WTC11 (cell line): Measurements from ENCODE around the gene AGTR1. TPM values are rescaled to one million over a fixed set of nuclear protein-coding genes. Genes with fewer than 3 reads are reported as not detected.

ENCODE experiments used
- ATAC-seq: fragments of 200-7000 bp; cut with Tn5 transposase; 2 replicates; pipeline ENCODE4 v1.10.0; 2021; ENCODE audit warnings: mild to moderate bottlenecking, moderate library complexity
- CTCF ChIA-PET: fragments of 300-600 bp; sonication (Branson Sonifier 250); formaldehyde crosslinking; loops from one replicate; lab custom pipeline; 2021; ENCODE audit warnings: antibody characterized with exemption; lab: Charles Lee
- POLR2A ChIA-PET: fragments of 350-600 bp; sonication (Branson Sonifier 250); formaldehyde crosslinking; loops from one replicate; lab custom pipeline; 2021; ENCODE audit warnings: antibody characterized with exemption; lab: Charles Lee
- DNase-seq: peaks from one replicate; pipeline ENCODE4 v3.0.0; 2021; ENCODE audit warnings: low spot score
- H3K27ac Mint-ChIP-seq: 2 replicates; pipeline ENCODE4 v1.8.0; 2021; ENCODE audit warnings: mixed read lengths
- H3K27me3 Mint-ChIP-seq: 2 replicates; pipeline ENCODE4 v1.8.0; 2021; ENCODE audit warnings: low read depth, mild to moderate bottlenecking, moderate library complexity, mixed read lengths
- H3K36me3 Mint-ChIP-seq: 2 replicates; pipeline ENCODE4 v1.8.0; 2021; ENCODE audit warnings: mixed read lengths
- H3K4me1 Mint-ChIP-seq: 2 replicates; pipeline ENCODE4 v1.8.0; 2022; ENCODE audit warnings: mixed read lengths
- H3K4me3 Mint-ChIP-seq: 2 replicates; pipeline ENCODE4 v1.8.0; 2021; ENCODE audit warnings: mild to moderate bottlenecking, moderate library complexity, mixed read lengths
- H3K9me3 Mint-ChIP-seq: 2 replicates; pipeline ENCODE4 v1.8.0; 2021; ENCODE audit warnings: mixed read lengths
- AR ChIP-seq: fragments of 250-450 bp; sonication (Bioruptor Pico); IDR thresholded peaks from 2 replicates; pipeline ENCODE4 v1.9.0; 2021; ENCODE audit warnings: mild to moderate bottlenecking
- CREM ChIP-seq: sonication (generic); formaldehyde crosslinking; IDR thresholded peaks from 2 replicates; pipeline ENCODE4 v1.8.1; 2022; ENCODE audit warnings: mild to moderate bottlenecking, missing genetic modification reagents, moderate library complexity
- E2F5 ChIP-seq: sonication (generic); formaldehyde crosslinking; IDR thresholded peaks from 2 replicates; pipeline ENCODE4 v1.8.1; 2022; ENCODE audit warnings: mild to moderate bottlenecking, moderate library complexity, missing genetic modification reagents
- GRHL2 ChIP-seq: fragments of 250-450 bp; sonication (Bioruptor Pico); IDR thresholded peaks from 2 replicates; pipeline ENCODE4 v1.8.0; 2022; ENCODE audit warnings: mild to moderate bottlenecking, moderate library complexity; ENCODE audit not compliant: insufficient replicate concordance, severe bottlenecking
- HMGXB4 ChIP-seq: sonication (generic); formaldehyde crosslinking; IDR thresholded peaks from 2 replicates; pipeline ENCODE4 v1.8.1; 2023; ENCODE audit warnings: mild to moderate bottlenecking, moderate library complexity, missing genetic modification reagents
- IRF2 ChIP-seq: sonication (generic); formaldehyde crosslinking; IDR thresholded peaks from 2 replicates; pipeline ENCODE4 v1.8.0; 2022; ENCODE audit warnings: low read depth, missing genetic modification reagents, borderline replicate concordance
- JAZF1 ChIP-seq: fragments of 250-450 bp; sonication (Bioruptor Pico); IDR thresholded peaks from 2 replicates; pipeline ENCODE4 v1.9.0; 2021; ENCODE audit warnings: moderate library complexity, mild to moderate bottlenecking, inconsistent platforms
- SMAD4 ChIP-seq: sonication (generic); formaldehyde crosslinking; IDR thresholded peaks from 2 replicates; pipeline ENCODE4 v1.8.0; 2022; ENCODE audit warnings: mild to moderate bottlenecking, missing genetic modification reagents
- TEAD1 ChIP-seq: sonication (generic); formaldehyde crosslinking; IDR thresholded peaks from 2 replicates; pipeline ENCODE4 v1.8.0; 2022; ENCODE audit warnings: mild to moderate bottlenecking, missing genetic modification reagents
- ZNF232 ChIP-seq: sonication (generic); formaldehyde crosslinking; IDR thresholded peaks from 2 replicates; pipeline ENCODE4 v1.8.0; 2022; ENCODE audit warnings: mild to moderate bottlenecking, missing genetic modification reagents
- ZNF281 ChIP-seq: sonication (generic); formaldehyde crosslinking; IDR thresholded peaks from 2 replicates; pipeline ENCODE4 v1.8.0; 2023; ENCODE audit warnings: mild to moderate bottlenecking, missing genetic modification reagents
- ZNF425 ChIP-seq: fragments of 250-450 bp; sonication (Bioruptor Pico); conservative IDR thresholded peaks from 2 replicates; pipeline ENCODE4 v1.9.0; 2021; ENCODE audit warnings: mild to moderate bottlenecking
- total RNA-seq: library from RNA; stranded (reverse); gene quantifications from 3 replicates; pipeline ENCODE4 v1.2.3, GENCODE V29; 2021
- TF ChIP-seq, protein P1 (sequence below): sonication (generic); formaldehyde crosslinking; IDR thresholded peaks from 2 replicates; pipeline ENCODE4 v1.8.0; 2023; ENCODE audit warnings: missing genetic modification reagents
- TF ChIP-seq, protein P2 (sequence below): fragments of 200-600 bp; IDR thresholded peaks from 2 replicates; pipeline ENCODE4 v1.8.0; 2022; ENCODE audit warnings: antibody characterized with exemption

AGTR1 gene
- total RNA-seq, 1 experiment from 2014 or later: 0.13 TPM

DNA sequence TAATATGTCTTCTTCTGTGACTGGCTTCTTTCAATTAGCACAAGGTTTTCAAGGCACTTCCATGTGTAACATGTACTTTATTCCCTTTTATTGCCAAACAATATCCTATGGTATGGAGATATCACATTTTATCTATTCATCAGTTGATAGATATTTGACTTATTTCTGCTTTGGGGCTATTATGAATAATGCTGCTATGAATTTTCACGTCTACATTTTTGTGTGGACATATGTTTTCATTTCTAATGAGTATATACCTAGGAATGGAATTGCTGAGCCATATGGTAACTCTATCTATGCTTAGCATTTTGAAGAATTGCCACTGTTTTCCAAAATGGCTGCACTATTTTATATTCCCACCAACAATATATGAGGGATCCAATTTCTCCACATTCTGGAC is 3.6 kb upstream of the AGTR1 start (continued):
- TF ChIP-seq ZNF281 (no peak), E2F5 (CRISPR knock-in tag) (no peak), TEAD1 (CRISPR knock-in tag) (no peak), HMGXB4 (CRISPR knock-in tag) (no peak)

GRCh38 chr3:148698190-148698810 is 597 bp downstream of the AGTR1 start:
- H3K27ac Mint-ChIP-seq: no peak overlapping the region
- ATAC-seq: peak; percentile 43
- no peaks in the 10 kb centered on the region for H3K9me3 Mint-ChIP-seq
- H3K4me3 Mint-ChIP-seq: peak overlapping the region; percentile 68
- ChIA-PET POLR2A (no interaction called here), CTCF (interaction anchor here (0.9 to 1.3 kb wide), 2 partner anchors 13 to 21 kb away, joined by 6 to 8 read pairs; no protein-coding TSS in a partner anchor)
- H3K27me3 Mint-ChIP-seq: peaks cover 45% of the 10 kb centered on the region
- H3K4me1 Mint-ChIP-seq: peaks cover 9% of the 10 kb centered on the region
- DNase-seq: no peak
- H3K36me3 Mint-ChIP-seq: no peaks in the 10 kb centered on the region
- TF ChIP-seq, protein P1, sequence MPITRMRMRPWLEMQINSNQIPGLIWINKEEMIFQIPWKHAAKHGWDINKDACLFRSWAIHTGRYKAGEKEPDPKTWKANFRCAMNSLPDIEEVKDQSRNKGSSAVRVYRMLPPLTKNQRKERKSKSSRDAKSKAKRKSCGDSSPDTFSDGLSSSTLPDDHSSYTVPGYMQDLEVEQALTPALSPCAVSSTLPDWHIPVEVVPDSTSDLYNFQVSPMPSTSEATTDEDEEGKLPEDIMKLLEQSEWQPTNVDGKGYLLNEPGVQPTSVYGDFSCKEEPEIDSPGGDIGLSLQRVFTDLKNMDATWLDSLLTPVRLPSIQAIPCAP (CRISPR knock-in tag): no peak
- TF ChIP-seq ZNF232 (CRISPR knock-in tag) (no peak), ZNF281 (no peak), GRHL2 (CRISPR knock-in tag) (no peak), AR (no peak), ZNF425 (no peak), SMAD4 (CRISPR knock-in tag) (no peak), IRF2 (CRISPR knock-in tag) (no peak), CREM (CRISPR knock-in tag) (no peak), JAZF1 (no peak)
- TF ChIP-seq, protein P2, sequence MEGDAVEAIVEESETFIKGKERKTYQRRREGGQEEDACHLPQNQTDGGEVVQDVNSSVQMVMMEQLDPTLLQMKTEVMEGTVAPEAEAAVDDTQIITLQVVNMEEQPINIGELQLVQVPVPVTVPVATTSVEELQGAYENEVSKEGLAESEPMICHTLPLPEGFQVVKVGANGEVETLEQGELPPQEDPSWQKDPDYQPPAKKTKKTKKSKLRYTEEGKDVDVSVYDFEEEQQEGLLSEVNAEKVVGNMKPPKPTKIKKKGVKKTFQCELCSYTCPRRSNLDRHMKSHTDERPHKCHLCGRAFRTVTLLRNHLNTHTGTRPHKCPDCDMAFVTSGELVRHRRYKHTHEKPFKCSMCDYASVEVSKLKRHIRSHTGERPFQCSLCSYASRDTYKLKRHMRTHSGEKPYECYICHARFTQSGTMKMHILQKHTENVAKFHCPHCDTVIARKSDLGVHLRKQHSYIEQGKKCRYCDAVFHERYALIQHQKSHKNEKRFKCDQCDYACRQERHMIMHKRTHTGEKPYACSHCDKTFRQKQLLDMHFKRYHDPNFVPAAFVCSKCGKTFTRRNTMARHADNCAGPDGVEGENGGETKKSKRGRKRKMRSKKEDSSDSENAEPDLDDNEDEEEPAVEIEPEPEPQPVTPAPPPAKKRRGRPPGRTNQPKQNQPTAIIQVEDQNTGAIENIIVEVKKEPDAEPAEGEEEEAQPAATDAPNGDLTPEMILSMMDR: no peak
